ACHN (cell line): Measurements from ENCODE around the gene TUBB2B.
"Not testable (repeated sequence)": the region's sequence is repeated elsewhere in the genome, so short reads cannot be mapped to it uniquely, and the experiment has no call there.

ENCODE experiments used
- DNase-seq: peaks from one replicate; pipeline ENCODE4 v3.0.0-alpha.2; 2015
- in situ Hi-C: cut with HindIII; loops from 2 replicates; pipeline ENCODE4 v1.10.0; 2017; ENCODE audit warnings: low sequenced_read_pairs, low pct_ligation_motif_present, low pct_unique_long_range_greater_than_20kb

Gene TUBB2B

DNA sequence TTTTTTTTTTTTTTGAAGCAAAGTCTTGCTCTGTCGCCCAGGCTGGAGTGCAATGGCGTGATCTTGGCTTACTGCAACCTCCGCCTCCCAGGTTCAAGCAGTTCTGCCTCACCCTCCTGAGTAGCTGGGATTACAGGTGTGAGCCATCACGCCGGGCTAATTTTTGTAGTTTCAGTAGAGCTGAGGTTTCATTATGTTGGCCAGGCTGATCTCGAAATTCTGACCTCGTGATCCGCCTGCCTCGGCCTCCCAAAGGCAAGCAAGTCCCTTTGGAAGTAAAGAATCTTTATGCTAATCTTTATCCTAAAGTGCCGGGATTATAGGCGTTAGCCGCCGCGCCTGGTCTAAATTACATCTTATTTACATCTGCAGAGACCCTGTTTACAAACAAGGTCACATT is 32.8 kb upstream of the TUBB2B start:
- in situ Hi-C loops: no loop called here
- no peak for DNase-seq

DNA sequence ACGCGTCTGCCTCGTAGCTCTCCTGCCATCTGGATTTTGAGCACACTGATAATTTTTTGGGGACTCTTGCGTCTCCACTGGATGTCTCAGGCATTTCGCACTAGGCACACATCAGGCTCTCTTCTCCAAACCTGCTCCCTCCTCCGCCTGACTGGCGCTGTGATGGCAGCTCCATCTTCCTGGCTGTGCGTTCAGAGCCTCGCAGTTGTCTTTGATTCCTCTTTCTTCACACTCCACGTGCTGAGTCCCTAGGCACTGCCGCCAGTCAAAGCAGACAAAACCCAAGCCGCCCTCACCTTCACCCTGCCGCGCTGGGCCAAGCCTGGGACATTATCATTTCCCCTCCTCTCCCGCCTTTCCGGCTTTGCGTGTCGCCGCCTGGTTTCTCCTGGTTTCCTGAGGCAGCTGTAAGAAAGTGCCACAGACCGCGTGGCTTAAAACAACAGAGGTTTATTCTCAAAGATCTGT is 32.1 kb upstream of the TUBB2B start:
- in situ Hi-C loops: no loop called here
- peak; percentile 25 for DNase-seq

DNA sequence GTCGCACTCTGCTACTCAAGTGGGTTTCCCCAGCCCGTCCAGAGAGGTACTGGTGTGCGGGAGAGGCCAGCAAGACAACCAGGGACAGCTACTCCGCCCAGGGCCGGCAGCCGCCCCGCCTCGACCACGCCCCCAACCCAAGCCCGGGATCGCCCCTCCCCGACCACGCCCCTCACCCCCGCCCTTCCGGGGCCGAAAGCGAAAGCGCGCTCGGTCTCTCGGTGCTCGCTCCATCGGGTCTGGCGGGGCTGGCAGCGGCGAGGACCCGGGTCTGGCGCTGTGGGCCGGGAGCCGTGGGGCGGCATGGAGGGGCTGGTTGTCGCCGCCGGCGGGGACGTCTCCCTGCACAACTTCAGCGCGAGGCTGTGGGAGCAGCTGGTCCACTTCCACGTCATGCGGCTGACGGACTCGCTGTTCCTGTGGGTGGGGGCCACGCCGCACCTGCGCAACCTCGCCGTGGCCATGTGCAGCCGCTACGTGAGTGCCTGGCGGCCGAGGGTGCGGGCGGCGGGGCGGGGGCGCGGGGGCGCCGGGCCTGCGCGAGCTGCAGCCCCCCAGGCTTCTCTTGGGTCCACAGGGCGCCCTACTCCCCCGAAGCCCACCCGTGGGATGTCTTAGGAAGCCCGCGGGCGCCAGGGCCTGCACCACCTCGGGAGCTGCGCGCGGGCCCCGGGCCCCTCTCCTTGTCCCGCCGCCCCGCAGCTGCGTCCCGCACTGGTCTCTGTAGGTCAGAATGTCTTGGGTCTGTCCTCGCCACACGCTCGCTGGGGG is 31.5 kb upstream of the TUBB2B start, which contains the start of gene PSMG4:
PSMG4 (plus strand) TSS at position 228 of the 771 bp plus-strand sequence; CDS start at position 304, 76 bp downstream.
- in situ Hi-C loops: no loop called here

DNA sequence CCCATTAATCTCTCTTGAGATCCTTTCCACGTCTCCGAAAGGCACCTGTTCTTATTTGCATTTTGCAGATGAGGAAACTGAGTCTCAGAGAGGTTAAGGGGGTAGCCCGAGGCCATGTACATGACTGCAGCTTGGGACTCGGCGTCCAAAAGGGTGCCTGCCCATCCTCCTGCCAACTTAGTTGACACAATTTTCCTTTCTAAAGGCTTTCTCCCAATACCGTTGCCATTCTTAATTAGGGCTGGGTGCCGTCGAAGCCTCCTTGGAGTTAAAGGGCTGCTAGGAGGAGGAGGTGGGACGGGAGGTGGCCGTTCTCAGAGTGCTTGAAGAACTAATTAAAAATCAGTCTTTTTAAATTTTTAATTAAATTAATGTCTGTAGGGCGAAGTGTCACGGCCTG is 30.7 kb upstream of the TUBB2B start:
- no peak for DNase-seq
- in situ Hi-C loops: no loop called here

More for the DNA sequence above, 31.5 kb upstream of the TUBB2B start, which contains the start of gene PSMG4:
- peak; percentile 80 for DNase-seq

DNA sequence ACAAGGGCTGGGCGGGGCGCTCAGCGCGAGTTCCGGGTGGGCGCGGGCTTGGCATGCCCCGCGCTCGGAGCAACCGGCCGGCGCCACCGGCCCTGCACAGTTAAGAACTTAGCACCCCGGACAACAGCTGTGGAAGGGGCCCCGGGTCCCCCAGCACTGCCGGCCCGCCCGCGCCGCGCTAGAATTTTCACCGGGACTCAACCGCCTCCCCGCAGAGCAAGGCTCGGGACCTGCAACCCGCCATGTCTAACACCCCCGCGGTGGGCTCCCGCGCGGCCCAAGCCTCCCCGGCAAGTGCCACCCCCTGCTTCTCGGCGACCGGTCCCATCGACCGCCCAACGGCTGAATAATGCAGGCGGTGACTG is 26.1 kb upstream of the TUBB2B start:
- in situ Hi-C loops: no loop called here
- no peak for DNase-seq

DNA sequence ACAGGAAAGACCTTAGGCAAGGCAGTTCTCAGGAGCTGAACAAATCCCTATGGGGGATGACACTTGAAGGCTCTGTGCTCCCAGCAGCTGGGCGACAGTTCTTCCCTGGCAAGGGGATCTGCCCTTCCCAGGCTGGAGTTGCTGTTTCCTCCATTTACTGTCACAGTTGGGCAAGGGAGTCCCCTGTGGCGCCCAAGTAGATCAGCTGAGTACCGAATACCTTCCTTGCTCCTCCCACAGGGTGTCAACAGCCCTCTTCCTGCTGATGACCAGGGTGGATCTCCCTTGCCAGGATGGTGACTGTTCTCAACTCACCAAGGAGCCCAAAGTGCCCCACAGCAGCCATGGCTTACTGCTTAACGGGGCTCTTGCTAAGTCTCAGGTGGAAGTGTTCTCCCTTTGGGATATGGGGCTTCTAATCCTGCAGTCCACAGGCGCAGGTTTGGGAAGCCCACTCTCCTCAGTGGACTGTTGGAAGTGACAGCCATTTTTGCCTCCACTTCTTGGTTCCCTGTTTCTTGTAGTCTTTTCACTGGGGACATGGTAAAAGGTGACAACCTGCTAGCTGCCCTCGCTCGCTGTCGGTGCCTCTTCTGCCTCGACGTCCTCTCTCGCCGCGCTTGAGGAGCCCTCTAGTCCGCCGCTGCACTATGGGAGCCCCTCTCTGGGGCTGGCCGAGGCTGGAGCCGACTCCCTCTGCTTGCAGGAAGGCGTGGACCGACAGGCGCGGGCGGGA is 25.6 kb upstream of the TUBB2B start:
- DNase-seq: no peak
- in situ Hi-C loops: no loop called here

DNA sequence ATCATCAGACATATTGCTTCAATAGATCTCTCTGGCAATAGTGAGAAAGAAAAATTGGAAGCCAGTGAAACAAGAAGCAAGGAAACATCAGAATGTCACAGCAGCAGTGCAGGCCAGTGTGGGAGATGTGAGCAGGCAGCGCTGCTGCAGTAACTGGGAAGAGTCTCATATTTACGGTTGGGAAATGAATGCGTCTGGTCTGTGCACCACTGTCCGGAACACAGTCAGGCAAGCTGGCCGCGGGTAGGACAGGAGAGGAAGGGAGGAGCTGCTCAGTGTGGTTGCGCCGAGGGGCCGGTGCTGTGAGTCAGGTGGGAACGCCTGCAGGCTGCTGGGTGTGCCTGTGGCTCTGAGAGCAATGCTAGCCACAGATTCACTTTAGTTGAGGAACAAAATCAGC is 24.9 kb upstream of the TUBB2B start:
- DNase-seq: no peak
- in situ Hi-C loops: no loop called here

DNA sequence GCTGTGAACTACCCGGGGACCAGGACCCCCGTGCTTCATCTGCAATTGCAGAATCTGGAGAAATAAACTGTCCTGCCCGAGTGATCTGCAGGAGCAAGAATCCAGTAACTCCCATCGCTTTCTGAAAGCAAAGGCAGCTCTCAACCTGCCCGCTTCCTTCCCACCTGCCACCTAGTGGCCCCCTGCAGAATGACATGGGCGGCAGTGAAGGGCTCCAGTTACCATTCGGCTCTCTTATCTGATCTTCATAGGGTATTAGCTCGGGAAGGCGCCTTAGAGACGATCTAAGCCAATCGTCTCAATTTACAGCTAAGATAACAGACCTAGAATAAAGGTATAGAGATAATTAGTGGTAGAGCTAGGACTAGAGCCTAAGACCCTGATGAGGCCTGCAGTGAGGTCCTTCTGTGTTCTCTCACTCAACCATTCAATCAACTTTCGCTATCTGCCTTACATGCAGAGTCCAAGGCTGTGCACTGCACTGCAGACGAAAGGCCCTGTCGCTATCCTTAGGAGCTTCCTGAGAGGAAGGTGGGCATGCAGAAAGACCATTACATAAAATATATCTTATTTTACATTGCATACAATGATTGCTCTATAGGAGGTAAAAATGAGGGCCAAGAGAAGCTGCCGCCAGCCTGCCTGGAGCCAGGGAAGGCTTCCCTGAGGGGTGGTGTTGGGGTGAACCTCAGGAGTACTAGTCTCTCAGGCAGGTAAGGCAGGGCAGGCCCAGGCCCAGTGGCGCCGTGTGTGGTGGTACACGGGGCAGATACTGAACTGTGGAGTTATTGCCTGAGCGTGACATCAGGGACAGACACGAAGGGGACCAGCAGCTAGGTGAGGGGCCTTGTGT is 24.2 kb upstream of the TUBB2B start:
- in situ Hi-C loops: no loop called here
- DNase-seq: peak; percentile 71

DNA sequence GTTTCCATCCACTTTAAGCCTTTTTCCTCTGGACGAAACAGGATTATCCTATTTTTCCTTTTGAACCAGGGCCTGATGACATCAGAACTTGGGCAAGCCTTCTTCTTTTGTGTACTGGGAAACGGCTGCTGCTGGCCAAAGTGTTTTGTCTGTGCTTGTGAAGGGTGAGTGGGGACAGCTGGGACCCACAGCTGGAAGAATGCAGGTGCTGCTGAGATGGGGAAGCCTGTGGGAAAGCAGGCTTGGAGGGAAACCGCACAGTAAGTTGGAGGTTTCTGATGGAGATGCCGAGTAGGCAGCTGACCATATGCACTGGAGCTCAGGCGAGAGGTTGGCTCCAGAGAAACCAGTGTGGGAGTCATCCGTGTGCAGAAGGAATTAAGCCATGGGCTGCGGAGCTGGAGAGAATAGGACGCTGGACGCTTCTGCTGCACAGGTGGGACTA is 22.8 kb upstream of the TUBB2B start:
- in situ Hi-C loops: no loop called here

DNA sequence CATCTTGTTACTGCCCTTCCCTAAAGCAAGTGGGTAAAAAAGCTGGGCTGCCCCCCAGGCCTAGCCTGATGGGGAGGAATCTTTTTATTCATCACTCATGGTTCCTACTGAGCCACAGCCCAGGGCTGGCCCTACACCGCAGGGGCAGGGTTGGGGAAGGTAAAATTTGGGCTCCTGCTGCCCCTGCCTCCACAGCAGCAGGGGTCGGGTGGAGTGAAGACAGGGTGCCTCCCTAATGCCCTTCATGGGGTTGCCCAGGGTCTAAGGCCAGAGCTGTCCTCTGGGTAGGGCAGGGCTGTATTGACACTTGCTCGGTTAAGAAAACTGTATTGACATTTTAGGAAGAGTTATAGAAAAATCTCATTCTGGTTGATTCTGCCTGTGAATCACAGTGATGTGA is 22.4 kb upstream of the TUBB2B start:
- DNase-seq: no peak
- in situ Hi-C loops: no loop called here

More for the DNA sequence above, 22.8 kb upstream of the TUBB2B start:
- DNase-seq: no peak

DNA sequence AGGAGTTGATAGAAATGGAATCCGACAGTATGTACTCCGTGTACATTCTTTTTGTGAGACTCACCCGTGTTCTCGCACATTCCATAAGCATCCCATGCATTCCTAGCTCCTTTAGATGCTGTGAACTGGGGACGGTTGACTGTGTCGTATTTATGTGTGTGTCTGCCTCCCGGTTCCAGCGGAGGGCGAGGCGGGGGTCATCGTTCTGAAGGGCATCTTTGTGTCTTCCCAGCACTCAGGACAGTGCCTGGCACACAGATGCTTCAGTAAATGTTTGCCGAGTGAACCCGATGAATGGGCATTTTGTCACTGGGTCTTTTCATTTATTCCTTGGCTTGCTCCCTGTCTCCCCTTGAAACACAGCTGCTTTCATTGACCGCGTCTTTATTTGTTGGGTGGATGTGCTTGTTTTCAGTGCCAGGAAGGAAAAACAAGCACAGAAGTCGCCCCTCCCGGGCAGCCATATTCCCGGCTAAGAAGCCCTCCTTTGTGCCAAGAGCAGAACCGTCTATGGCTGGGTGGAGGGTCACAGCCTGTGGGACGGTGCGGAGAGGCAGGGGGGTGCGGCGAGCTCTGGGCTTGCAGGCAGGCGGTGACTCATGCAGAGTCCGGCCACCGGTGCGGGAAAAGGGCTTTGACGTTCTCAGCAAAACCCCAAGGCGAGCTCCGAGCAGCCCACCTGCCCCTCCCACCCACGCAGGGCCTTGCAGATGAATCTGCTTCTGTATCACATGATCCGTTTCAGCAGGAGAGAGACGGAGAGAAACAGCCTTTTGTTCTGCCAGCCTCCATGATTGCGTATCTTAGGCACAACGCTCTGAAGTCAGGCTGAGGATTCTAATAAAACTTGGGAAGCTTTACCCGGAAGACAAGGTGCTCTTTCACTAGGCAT is 20.0 kb upstream of the TUBB2B start:
- in situ Hi-C loops: no loop called here
- DNase-seq: peak; percentile 60

DNA sequence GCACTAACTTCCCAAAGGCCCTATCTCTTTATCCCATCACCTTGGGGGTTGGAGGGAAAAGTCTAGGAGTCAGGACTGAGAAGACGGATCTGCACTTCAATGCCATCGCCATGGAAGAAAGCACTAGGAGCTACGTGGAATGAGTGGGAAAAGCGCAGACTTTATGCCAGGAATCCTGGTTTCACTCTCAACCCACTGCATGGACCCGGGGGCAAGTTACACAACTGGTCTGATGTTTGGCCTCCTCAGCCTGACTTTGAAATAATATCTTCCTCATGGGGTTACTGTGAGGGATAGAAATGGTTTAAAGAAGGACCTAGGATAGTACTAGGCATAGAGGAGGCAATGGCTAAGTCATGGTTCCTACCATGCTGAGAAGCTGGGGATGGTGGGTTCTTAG is 17.8 kb upstream of the TUBB2B start:
- in situ Hi-C loops: no loop called here
- DNase-seq: no peak

DNA sequence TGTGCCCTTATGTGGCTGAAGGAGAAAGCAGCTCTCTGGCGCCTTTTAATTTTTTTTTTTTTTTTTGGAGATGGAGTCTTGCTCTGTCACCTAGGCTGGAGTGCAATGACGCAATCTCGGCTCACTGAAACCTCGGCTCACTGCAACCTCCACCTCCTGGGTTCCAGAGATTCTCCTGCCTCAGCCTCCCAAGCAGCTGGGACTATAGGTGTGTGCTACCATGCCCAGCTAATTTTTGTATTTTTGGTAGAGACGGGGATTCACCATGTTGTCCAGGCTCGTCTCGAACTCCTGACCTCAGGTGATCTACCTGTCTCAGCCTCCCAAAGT is 17.3 kb upstream of the TUBB2B start:
- DNase-seq, in situ Hi-C loops: not testable (repeated sequence)

DNA sequence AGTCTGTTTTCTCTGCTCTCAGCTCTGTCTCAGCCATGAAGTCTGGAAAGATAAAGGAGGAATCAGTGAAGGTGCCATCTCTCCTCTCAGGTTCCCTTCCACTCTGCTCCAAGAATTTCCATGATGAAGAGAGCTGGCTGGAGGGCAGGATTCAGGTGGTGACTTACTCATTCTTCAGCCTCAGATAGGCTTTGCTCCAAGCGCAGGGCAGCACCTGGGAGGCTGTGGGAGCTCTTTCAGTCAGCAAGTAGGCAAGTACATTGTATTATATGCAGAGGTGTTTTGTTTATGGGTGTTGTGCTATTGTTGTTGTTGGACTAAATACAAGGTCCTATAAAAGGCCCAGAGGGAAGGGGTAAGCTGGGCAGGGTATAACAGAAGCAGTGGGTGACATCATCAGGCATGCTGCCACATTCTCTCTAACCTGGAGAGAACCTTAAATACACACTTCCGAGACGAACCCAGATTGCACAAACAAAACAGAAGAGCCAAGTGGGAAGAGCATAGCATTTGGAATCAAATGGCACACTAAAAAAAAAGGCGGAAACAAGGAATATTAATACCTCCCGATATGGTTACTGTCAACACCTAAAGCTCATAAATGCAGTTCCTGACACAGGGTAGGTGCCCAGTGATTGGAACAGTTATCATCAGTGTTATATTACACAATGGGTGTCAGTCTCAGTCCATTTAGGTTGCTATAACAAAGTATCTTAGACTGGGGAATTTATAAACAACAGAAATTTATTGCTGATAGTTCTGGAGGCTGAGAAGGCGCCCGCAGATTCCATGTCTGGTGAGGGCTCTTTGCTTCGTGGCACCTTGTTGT is 16.8 kb upstream of the TUBB2B start:
- in situ Hi-C loops: no loop called here
- no peak for DNase-seq

DNA sequence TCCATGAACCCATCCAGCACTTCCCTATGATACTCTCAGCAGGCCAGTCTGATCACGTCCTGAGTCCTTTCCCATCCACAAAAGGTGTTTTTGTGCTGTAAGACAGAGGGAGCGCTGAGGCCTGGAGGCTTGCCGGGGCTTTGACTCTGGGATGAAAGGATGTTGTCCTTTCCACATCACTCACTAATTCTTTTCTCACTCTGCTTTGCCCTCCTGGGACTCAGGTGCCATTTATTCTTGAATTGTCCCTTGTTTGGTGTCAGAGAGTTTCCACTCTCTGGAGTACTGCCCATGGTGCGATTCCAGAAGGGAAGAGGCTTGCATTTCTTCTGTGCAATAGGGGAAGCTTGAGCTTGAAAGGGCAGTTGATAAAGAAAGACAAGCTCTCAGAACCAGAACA is 15.3 kb upstream of the TUBB2B start:
- in situ Hi-C loops: no loop called here
- DNase-seq: no peak

DNA sequence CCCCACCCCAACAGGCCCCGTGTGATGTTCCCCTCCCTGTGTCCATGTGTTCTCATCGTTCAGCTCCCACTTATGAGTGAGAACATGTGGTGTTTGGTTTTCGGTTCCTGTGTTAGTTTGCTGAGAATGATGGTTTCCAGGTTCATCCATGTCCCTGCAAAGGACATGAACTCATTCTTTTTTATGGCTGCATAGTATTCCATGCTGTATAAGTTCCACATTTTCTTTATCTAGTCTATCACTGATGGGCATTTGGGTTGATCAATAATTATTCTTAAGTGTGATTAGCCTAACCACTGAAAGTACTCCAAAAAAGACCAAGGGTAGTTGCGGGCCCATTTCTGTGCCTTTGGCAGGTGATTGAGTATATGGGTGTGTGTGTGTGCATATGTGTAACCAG is 14.3 kb upstream of the TUBB2B start:
- in situ Hi-C loops, DNase-seq: not testable (repeated sequence)

DNA sequence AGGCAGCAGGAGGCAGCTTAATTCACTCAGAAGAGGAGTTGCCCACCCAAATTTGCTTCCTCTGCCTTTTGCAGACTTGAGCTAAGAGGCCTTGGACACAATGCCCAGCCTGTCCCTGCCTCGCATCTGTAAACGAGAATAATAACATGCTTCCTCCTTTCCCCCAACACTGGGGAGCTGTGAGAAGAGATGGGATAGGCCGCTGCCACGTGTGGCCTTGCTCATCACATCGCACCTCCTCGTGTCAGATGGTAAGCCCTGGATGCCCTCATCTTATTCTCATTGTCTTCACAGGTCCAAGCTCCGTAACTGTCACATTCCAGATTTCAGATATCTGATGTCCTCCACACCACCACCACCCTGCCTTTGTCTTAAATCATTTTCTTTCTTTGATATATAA is 13.1 kb upstream of the TUBB2B start:
- in situ Hi-C loops: no loop called here
- no peak for DNase-seq
